GM19463 (cell line): Measurements from ENCODE around the gene SH3D21.

Experiments used
- ATAC-seq: cut with Tn5 transposase; IDR thresholded peaks from one replicate; pipeline ENCODE4 v1.9.1; 2021; ENCODE audit warnings: mild to moderate bottlenecking, moderate library complexity; ENCODE audit not compliant: unreplicated experiment

SH3D21 gene

GRCh38 chr1:36352910-36353878 lies 47.0 kb downstream of the SH3D21 start:
- ATAC-seq: no peak

GRCh38 chr1:36354486-36354885 lies 48.3 kb downstream of the SH3D21 start:
- ATAC-seq: no peak

DNA sequence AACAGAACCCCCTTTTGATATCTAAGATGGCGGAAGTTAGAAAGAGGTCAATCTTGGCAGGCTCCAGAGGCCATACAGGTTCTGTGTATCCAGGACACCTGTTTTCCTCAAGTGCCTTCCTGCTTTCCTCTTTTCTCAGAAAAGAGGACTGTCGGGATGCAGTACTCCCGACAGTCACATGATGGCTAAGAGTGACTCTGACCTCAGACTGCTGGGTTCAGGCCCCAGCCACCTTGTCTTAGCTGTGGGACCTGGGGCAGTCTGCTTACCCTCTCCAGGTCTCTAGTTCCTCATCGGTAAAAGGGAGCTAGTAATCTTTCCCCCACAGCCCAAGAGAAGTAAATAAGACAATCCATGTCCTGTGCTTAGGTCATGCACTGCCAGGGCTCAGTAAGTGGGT lies 49.6 kb downstream of the SH3D21 start:
- ATAC-seq: no peak

- ATAC-seq: no peak
Observed at GRCh38 chr1:36358514-36359084, 52.4 kb downstream of the SH3D21 start.

DNA sequence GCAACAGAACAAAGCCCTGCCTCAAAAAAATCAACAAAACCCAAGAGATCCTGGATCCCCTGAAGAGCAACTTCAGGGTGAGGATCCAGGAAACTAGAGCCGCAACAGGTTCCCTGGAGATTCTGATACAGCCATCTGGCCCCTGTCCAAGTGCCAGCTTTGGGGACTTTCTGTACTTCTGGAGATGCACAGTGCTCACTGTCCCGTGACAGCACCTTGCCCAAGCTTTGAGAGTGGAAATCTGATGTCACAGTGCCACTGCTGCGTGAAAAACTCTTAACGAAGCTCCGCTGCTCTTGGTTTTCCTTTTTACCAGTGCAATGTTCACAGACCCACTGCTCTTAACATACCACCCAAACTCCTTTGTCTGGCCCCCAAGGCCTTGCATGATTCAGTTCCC lies 53.2 kb downstream of the SH3D21 start:
- no peak for ATAC-seq

GRCh38 chr1:36359911-36360550 lies 53.9 kb downstream of the SH3D21 start:
- ATAC-seq: no peak

GRCh38 chr1:36365381-36365780 lies 59.2 kb downstream of the SH3D21 start:
- no peak for ATAC-seq

DNA sequence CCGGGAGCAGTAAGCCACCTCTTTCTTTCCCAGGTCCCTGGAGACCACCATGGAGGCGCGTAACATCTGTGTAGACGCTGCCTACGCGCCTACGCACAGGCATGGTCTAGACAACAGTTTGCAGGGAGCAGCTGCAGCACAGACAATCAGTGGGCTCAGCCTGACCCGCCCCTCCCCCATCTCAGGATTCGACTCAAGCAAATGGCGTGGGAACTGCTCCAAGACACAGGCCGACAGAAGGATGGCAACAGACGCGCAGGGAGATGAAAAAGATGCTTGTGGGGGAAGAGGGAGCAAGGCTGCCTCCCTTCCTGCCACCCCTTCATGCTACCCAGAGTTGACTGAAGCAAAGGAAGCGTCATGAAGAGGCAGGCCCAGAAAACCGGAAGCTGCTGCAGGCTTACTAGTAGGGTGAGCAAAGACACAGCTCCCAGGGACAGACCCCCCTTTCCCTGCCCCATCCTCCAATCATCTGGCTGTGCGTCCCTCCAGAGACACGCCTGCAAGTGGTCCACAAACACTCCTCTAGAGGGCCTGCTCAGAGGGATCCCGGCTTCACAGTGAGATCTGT lies 60.0 kb downstream of the SH3D21 start:
- no peak for ATAC-seq

GRCh38 chr1:36367066-36367465 lies 60.9 kb downstream of the SH3D21 start:
- no peak for ATAC-seq

DNA sequence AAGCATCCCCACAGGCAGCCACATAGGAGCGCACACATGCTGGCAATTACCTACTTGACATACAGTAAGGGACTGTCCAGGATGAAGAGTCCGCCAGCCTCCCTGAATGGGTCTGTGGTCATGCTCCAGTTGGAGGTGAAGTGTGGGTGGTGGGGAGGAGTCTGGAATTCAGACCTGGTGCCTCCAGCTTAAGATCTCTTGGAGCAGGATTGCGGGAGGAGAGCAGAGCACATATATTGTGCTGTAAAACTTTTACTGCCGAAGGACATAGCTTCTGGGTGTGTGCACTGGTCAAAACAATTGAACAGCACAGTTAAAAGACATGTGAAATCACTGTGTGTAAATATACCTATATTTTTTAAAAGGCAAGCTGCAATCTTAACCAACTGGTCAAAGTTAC lies 61.6 kb downstream of the SH3D21 start:
- no peak for ATAC-seq

- no peak for ATAC-seq
Observed at GRCh38 chr1:36369061-36369861, 63.1 kb downstream of the SH3D21 start.
